PC-3 (cell line): ENCODE data around the gene KLB. TPM values are rescaled to one million over a fixed set of nuclear protein-coding genes. Genes with fewer than 3 reads are reported as not detected.

Experiments used
- ATAC-seq: fragments of 200-7000 bp; cut with Tn5 transposase; 2 replicates; pipeline ENCODE4 v1.9.1; 2020; ENCODE audit warnings: mild to moderate bottlenecking, moderate library complexity
- BruUV-seq: library from RNA; stranded (reverse); fragments of 400-500 nt; replicated peaks from 2 replicates; lab custom pipeline; 2021; lab: Mats Ljungman, UMichigan
- CTCF ChIA-PET: fragments of 300-600 bp; sonication (Branson Sonifier 250); formaldehyde crosslinking; loops from one replicate; lab custom pipeline; 2022; ENCODE audit warnings: antibody characterized with exemption; lab: Charles Lee
- POLR2A ChIA-PET: fragments of 300-600 bp; sonication (Branson Sonifier 250); formaldehyde crosslinking; loops from one replicate; lab custom pipeline; 2022; ENCODE audit warnings: antibody characterized with exemption; ENCODE audit not compliant: unreplicated experiment; lab: Charles Lee
- DNase-seq: peaks from one replicate; pipeline ENCODE4 v3.0.0-alpha.2; 2015
- H2AFZ ChIP-seq: fragments of 300-600 bp; sonication (generic); 2 replicates; pipeline ENCODE4 v1.6.0; 2016; ENCODE audit warnings: antibody characterized with exemption, low read length
- H3F3A ChIP-seq: fragments of 300-600 bp; sonication (generic); one replicate; pipeline ENCODE4 v1.6.0; 2017; ENCODE audit warnings: antibody characterized with exemption, low read length, control low read depth, mild to moderate bottlenecking; ENCODE audit not compliant: unreplicated experiment
- H3K27ac ChIP-seq: fragments of 300-600 bp; sonication (generic); 2 replicates; pipeline ENCODE4 v1.5.1; 2016; ENCODE audit warnings: mild to moderate bottlenecking, low read length
- H3K27me3 ChIP-seq: fragments of 300-600 bp; sonication (generic); 2 replicates; pipeline ENCODE4 v1.6.1; 2016; ENCODE audit warnings: low read length, mixed read lengths
- H3K36me3 ChIP-seq: fragments of 300-600 bp; sonication (generic); 2 replicates; pipeline ENCODE4 v1.6.1; 2016; ENCODE audit warnings: low read depth, mixed run types, low read length, mixed read lengths
- H3K4me1 ChIP-seq: fragments of 300-600 bp; sonication (generic); 2 replicates; pipeline ENCODE4 v1.5.1; 2016; ENCODE audit warnings: low read length; ENCODE audit not compliant: insufficient read depth
- H3K4me2 ChIP-seq: fragments of 300-600 bp; sonication (generic); 2 replicates; pipeline ENCODE4 v1.6.0; 2016; ENCODE audit warnings: low read length
- H3K4me3 ChIP-seq: fragments of 300-600 bp; sonication (generic); 2 replicates; pipeline ENCODE4 v1.5.1; 2016; ENCODE audit warnings: mild to moderate bottlenecking, low read length, mixed read lengths
- H3K79me2 ChIP-seq: fragments of 300-600 bp; sonication (generic); 2 replicates; pipeline ENCODE4 v1.6.1; 2017; ENCODE audit warnings: low read length, mixed read lengths
- H3K9ac ChIP-seq: fragments of 300-600 bp; sonication (generic); 2 replicates; pipeline ENCODE4 v1.6.0; 2016; ENCODE audit warnings: mild to moderate bottlenecking, low read length
- H3K9me2 ChIP-seq: fragments of 300-600 bp; sonication (generic); replicated peaks from 2 replicates; pipeline ENCODE4 v1.6.1; 2016; ENCODE audit warnings: mixed run types, low read length, mixed read lengths
- H3K9me3 ChIP-seq: fragments of 300-600 bp; sonication (generic); 2 replicates; pipeline ENCODE4 v1.6.1; 2016; ENCODE audit warnings: low read length, mixed read lengths
- H4K20me1 ChIP-seq: fragments of 300-600 bp; sonication (generic); 2 replicates; pipeline ENCODE4 v1.6.1; 2016; ENCODE audit warnings: low read length, mixed read lengths
- CTCF ChIP-seq: fragments of 300-600 bp; sonication (generic); conservative IDR thresholded peaks from 2 replicates; pipeline ENCODE4 v1.5.1; 2017; ENCODE audit warnings: antibody characterized with exemption, low read depth, mild to moderate bottlenecking, low read length
- EZH2 ChIP-seq: fragments of 300-600 bp; sonication (generic); IDR thresholded peaks from one replicate; pipeline ENCODE4 v1.6.1; 2017; ENCODE audit warnings: antibody characterized with exemption, mild to moderate bottlenecking, low read length; ENCODE audit not compliant: unreplicated experiment
- EZH2phosphoT487 ChIP-seq: fragments of 300-600 bp; sonication (generic); IDR thresholded peaks from 2 replicates; pipeline ENCODE4 v1.6.1; 2018; ENCODE audit warnings: mild to moderate bottlenecking, antibody characterized with exemption, low read length, borderline replicate concordance
- intact Hi-C: fragments of 100-400 bp; cut with micrococcal nuclease; formaldehyde crosslinking; loops from 2 replicates; pipeline ENCODE4 v1.9.0; 2023
- total RNA-seq: library from RNA; depleted of rRNA; stranded (reverse); fragments of >200 nt; gene quantifications from 2 replicates; pipeline ENCODE4 v1.2.3, GENCODE V29; 2014

Gene KLB
- total RNA-seq, 1 experiment from 2014 or later, result not detected

- H3K4me2 ChIP-seq, result no peak overlapping the region
- BruUV-seq, result no TSS peak
- ATAC-seq, result no peak
- no peak overlapping the region for H3K4me3 ChIP-seq
- no peaks in the 10 kb centered on the region for H3K9me3 ChIP-seq
- no peaks in the 10 kb centered on the region for H3F3A ChIP-seq
- no peak overlapping the region for H3K27ac ChIP-seq
- no peak for TF ChIP-seq EZH2phosphoT487
- no peak for TF ChIP-seq CTCF
- TF ChIP-seq EZH2, result no peak
- intact Hi-C loops, result no loop called here
- no peaks in the 10 kb centered on the region for H3K36me3 ChIP-seq
- no peak overlapping the region for H3K9ac ChIP-seq
- no peak for DNase-seq
- ChIA-PET POLR2A (no interaction called here), CTCF (no interaction called here)
- H3K9me2 ChIP-seq, result no peaks in the 10 kb centered on the region
- H3K4me1 ChIP-seq, result peaks cover 5% of the 10 kb centered on the region; the same call in 1 of the 2 replicates
- H2AFZ ChIP-seq, result no peak overlapping the region
- no peaks in the 10 kb centered on the region for H3K79me2 ChIP-seq
- H3K27me3 ChIP-seq, result no peaks in the 10 kb centered on the region
- H4K20me1 ChIP-seq, result no peaks in the 10 kb centered on the region
Observed at GRCh38 chr4:39426728-39427127, 20.0 kb downstream of the KLB start.

- H3K9me3 ChIP-seq, result no peaks in the 10 kb centered on the region
- ATAC-seq (peak; percentile 90), DNase-seq (peak; percentile 66)
- no peaks in the 10 kb centered on the region for H3K9me2 ChIP-seq
- peak overlapping the region; percentile 86 for H3K4me2 ChIP-seq
- no peaks in the 10 kb centered on the region for H3K27me3 ChIP-seq
- peak overlapping the region; percentile 76 for H2AFZ ChIP-seq
- no peak overlapping the region for H3K27ac ChIP-seq
- ChIA-PET POLR2A (interaction anchor here (0.6 to 1.1 kb wide), 2 partner anchors 22 to 107 kb away, joined by 4 to 8 read pairs; no protein-coding TSS in a partner anchor), CTCF (no interaction called here)
- intact Hi-C loops, result no loop called here
- TF ChIP-seq EZH2 (no peak), CTCF (no peak), EZH2phosphoT487 (no peak)
- H4K20me1 ChIP-seq, result no peaks in the 10 kb centered on the region
- H3F3A ChIP-seq, result no peaks in the 10 kb centered on the region
- H3K4me3 ChIP-seq, result peak overlapping the region; percentile 57
- no peaks in the 10 kb centered on the region for H3K79me2 ChIP-seq
- H3K36me3 ChIP-seq, result no peaks in the 10 kb centered on the region
- H3K4me1 ChIP-seq, result peaks cover 5% of the 10 kb centered on the region; the same call in 1 of the 2 replicates
- no peak overlapping the region for H3K9ac ChIP-seq
- BruUV-seq, result no TSS peak
Observed at GRCh38 chr4:39427520-39428114, 20.9 kb downstream of the KLB start.
